ENCODE data around the gene MGAT2. TPM values are rescaled to one million over a fixed set of nuclear protein-coding genes. Genes with fewer than 3 reads are reported as not detected.

Gene MGAT2
- total RNA-seq, 1 donor from 2014 or later = 21.4 TPM

GRCh38 chr14:49594347-49595091 is 26.1 kb upstream of the MGAT2 start:
- no peaks in the 10 kb centered on the region for H3K9me3 Mint-ChIP-seq (ENCODE audit: low read depth)
- H3K27ac Mint-ChIP-seq = peak overlapping the region; percentile 93
- TF ChIP-seq CTCF (IDR thresholded peaks at IDR 0.05; ENCODE audit: unreplicated experiment) = no peak
- H3K4me3 Mint-ChIP-seq (ENCODE audit: low read depth) = peak overlapping the region; percentile 22
- no peak for DNase-seq (ENCODE audit: low spot score, unreplicated experiment)
- no peaks in the 10 kb centered on the region for H3K36me3 Mint-ChIP-seq (ENCODE audit: insufficient read depth)
- no peaks in the 10 kb centered on the region for H3K27me3 Mint-ChIP-seq
- peaks cover 28% of the 10 kb centered on the region for H3K4me1 Mint-ChIP-seq (ENCODE audit: low read depth)

GRCh38 chr14:49598189-49598484 is 22.5 kb upstream of the MGAT2 start:
- no peak for TF ChIP-seq CTCF (IDR thresholded peaks at IDR 0.05; ENCODE audit: unreplicated experiment)
- H3K27ac Mint-ChIP-seq = peak overlapping the region; percentile 98
- H3K9me3 Mint-ChIP-seq (ENCODE audit: low read depth) = no peaks in the 10 kb centered on the region
- H3K27me3 Mint-ChIP-seq = no peaks in the 10 kb centered on the region
- H3K4me3 Mint-ChIP-seq (ENCODE audit: low read depth) = peak overlapping the region; percentile 86
- no peaks in the 10 kb centered on the region for H3K36me3 Mint-ChIP-seq (ENCODE audit: insufficient read depth)
- peaks cover 34% of the 10 kb centered on the region for H3K4me1 Mint-ChIP-seq (ENCODE audit: low read depth)
- DNase-seq (ENCODE audit: low spot score, unreplicated experiment) = no peak

- Mint-ChIP-seq H3K9me3 (ENCODE audit: low read depth) (no peaks in the 10 kb centered on the region), H3K4me1 (ENCODE audit: low read depth) (peaks cover 33% of the 10 kb centered on the region), H3K27ac (peak within 1 kb of the TSS; percentile 98), H3K36me3 (ENCODE audit: insufficient read depth) (no peaks in the 10 kb centered on the region), H3K4me3 (ENCODE audit: low read depth) (peak within 1 kb of the TSS; percentile 86), H3K27me3 (no peaks in the 10 kb centered on the region)
- TF ChIP-seq CTCF (IDR thresholded peaks at IDR 0.05; ENCODE audit: unreplicated experiment) = no peak
- DNase-seq (ENCODE audit: low spot score, unreplicated experiment) = peak; percentile 83
Measured at GRCh38 chr14:49598485-49599300, 21.9 kb upstream of the MGAT2 start, which contains the start of gene LRR1. Gene LRR1, plus strand, starts transcription at chr14:49598940. Its CDS starts 81 bp downstream, at chr14:49599021.

GRCh38 chr14:49607583-49607982 is 13.0 kb upstream of the MGAT2 start:
- TF ChIP-seq CTCF (IDR thresholded peaks at IDR 0.05; ENCODE audit: unreplicated experiment) = no peak
- Mint-ChIP-seq H3K4me3 (ENCODE audit: low read depth) (no peak overlapping the region), H3K36me3 (ENCODE audit: insufficient read depth) (peaks cover 8% of the 10 kb centered on the region), H3K27me3 (no peaks in the 10 kb centered on the region), H3K4me1 (ENCODE audit: low read depth) (no peaks in the 10 kb centered on the region), H3K27ac (no peak overlapping the region), H3K9me3 (ENCODE audit: low read depth) (no peaks in the 10 kb centered on the region)
- DNase-seq (ENCODE audit: low spot score, unreplicated experiment) = no peak

- Mint-ChIP-seq H3K36me3 (ENCODE audit: insufficient read depth) (peaks cover 8% of the 10 kb centered on the region), H3K4me1 (ENCODE audit: low read depth) (no peaks in the 10 kb centered on the region), H3K27me3 (no peaks in the 10 kb centered on the region), H3K9me3 (ENCODE audit: low read depth) (no peaks in the 10 kb centered on the region), H3K27ac (peak overlapping the region; percentile 62), H3K4me3 (ENCODE audit: low read depth) (no peak overlapping the region)
- no peak for DNase-seq (ENCODE audit: low spot score, unreplicated experiment)
- no peak for TF ChIP-seq CTCF (IDR thresholded peaks at IDR 0.05; ENCODE audit: unreplicated experiment)
Measured at GRCh38 chr14:49612251-49612650, 8.3 kb upstream of the MGAT2 start.
